ENCODE results near the gene HOXC9.

- TF ChIP-seq CTCF (IDR thresholded peaks at IDR 0.05) (no peak), POLR2A (IDR thresholded peaks at IDR 0.05) (no peak), EP300 (IDR thresholded peaks at IDR 0.05) (no peak)
Measured at GRCh38 chr12:53951577-53952334, 48.2 kb upstream of the HOXC9 start.

Measured in stomach (tissue), 4 donors.